Measurements from ENCODE around the gene PTPRQ. TPM values are rescaled to one million over a fixed set of nuclear protein-coding genes. Genes with fewer than 3 reads are reported as not detected.

Gene PTPRQ
- total RNA-seq, 1 donor from 2014 or later: 0.07 TPM

DNA sequence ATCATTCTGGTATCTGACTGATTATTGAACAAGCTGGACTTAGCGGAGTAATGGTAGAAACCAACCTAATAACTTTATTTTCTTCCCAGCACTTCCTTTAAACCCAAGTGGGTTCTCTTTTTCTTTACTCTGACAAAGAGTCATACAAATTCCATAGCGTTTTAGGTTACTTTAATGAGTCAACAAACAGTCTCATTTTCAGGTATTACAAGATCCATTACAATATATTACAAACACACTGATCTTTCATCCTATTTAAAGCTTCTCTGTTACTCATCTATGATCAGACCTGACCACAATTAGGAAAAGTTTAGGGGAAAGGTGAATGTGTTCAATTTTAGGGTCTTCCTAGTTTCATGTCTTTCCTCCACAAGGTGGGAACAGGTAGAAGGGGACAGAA is 39.4 kb upstream of the PTPRQ start:
- Histone ChIP-seq H3K4me3 (no peak overlapping the region), H3K4me2 (no peak overlapping the region), H4K20me1 (ENCODE audit: low read depth) (no peaks in the 10 kb centered on the region), H3K4me1 (no peaks in the 10 kb centered on the region), H3K36me3 (no peaks in the 10 kb centered on the region), H2AFZ (replicated peaks) (no peak overlapping the region), H3K9me3 (ENCODE audit: low read depth) (no peaks in the 10 kb centered on the region), H3K9ac (no peak overlapping the region), H3F3A (ENCODE audit: low read depth) (no peaks in the 10 kb centered on the region), H3K27ac (no peak overlapping the region), H3K27me3 (no peaks in the 10 kb centered on the region), H3K79me2 (ENCODE audit: low read depth) (no peaks in the 10 kb centered on the region)
- Mint-ChIP-seq H3K27ac (no peak overlapping the region), H3K27me3 (ENCODE audit: insufficient read depth, low read depth) (no peaks in the 10 kb centered on the region), H3K4me1 (peaks cover 2% of the 10 kb centered on the region), H3K36me3 (no peaks in the 10 kb centered on the region), H3K9me3 (no peaks in the 10 kb centered on the region), H3K4me3 (no peak overlapping the region)
- DNase-seq (ENCODE audit: low spot score): no peak
- TF ChIP-seq CTCF (IDR thresholded peaks at IDR 0.05) (no peak), EZH2phosphoT487 (IDR thresholded peaks at IDR 0.05) (no peak), EZH2 (IDR thresholded peaks at IDR 0.05) (no peak)

DNA sequence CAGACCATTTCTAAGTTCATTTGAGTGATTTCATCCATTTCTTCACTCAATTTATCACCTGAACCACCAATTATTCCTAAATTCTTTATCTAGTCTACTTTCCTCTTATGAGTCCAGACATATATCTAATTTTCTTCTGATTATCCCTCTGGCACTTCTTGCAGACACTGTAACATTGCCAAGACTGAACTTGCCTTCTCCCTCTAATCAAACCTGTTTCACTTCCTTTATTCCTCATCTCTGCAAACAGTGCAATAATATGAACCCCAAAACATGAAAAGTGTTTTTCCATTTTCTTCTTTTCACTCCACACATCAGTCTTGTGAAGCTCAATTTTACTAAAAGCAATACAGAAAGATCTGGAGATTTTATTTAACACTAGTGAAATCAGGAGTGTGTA is 37.8 kb upstream of the PTPRQ start:
- H3K27me3 Mint-ChIP-seq (ENCODE audit: insufficient read depth, low read depth): no peaks in the 10 kb centered on the region
- Histone ChIP-seq H3K4me3 (no peak overlapping the region), H3K9me3 (ENCODE audit: low read depth) (no peaks in the 10 kb centered on the region), H3K9ac (no peak overlapping the region), H3K27me3 (no peaks in the 10 kb centered on the region), H2AFZ (replicated peaks) (no peak overlapping the region), H3K4me2 (no peak overlapping the region), H4K20me1 (ENCODE audit: low read depth) (no peaks in the 10 kb centered on the region), H3F3A (ENCODE audit: low read depth) (no peaks in the 10 kb centered on the region), H3K4me1 (no peaks in the 10 kb centered on the region), H3K27ac (no peak overlapping the region), H3K79me2 (ENCODE audit: low read depth) (no peaks in the 10 kb centered on the region), H3K36me3 (no peaks in the 10 kb centered on the region)
- no peak for TF ChIP-seq EZH2phosphoT487 (IDR thresholded peaks at IDR 0.05)
- no peak for TF ChIP-seq CTCF (IDR thresholded peaks at IDR 0.05)
- no peak for TF ChIP-seq EZH2 (IDR thresholded peaks at IDR 0.05)
- H3K4me1 Mint-ChIP-seq: no peaks in the 10 kb centered on the region
- no peaks in the 10 kb centered on the region for H3K9me3 Mint-ChIP-seq
- no peak overlapping the region for H3K27ac Mint-ChIP-seq
- no peak for DNase-seq (ENCODE audit: low spot score)
- no peak overlapping the region for H3K4me3 Mint-ChIP-seq
- no peaks in the 10 kb centered on the region for H3K36me3 Mint-ChIP-seq

DNA sequence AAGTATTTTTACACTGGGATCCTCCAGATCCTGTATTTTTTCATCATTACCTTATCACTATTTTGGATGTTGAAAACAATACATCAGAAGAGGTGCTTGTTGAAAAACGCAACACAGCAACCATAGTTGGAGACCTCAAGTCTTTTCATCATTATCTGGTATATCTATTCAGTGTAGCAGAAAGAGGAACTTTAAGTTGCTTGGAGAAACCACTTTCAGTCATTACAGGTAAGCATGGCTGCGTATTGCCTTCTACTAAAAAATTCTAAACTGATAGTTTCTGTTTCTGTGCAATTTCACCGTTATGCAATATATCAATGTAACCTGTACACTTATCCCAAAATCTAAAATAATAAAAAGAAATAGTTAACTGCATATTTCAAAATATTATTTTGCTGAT is 32.2 kb upstream of the PTPRQ start:
- H3K9me3 ChIP-seq (ENCODE audit: low read depth): no peaks in the 10 kb centered on the region
- H3K36me3 ChIP-seq: no peaks in the 10 kb centered on the region
- no peaks in the 10 kb centered on the region for H3F3A ChIP-seq (ENCODE audit: low read depth)
- no peaks in the 10 kb centered on the region for H3K4me1 Mint-ChIP-seq
- DNase-seq (ENCODE audit: low spot score): no peak
- no peaks in the 10 kb centered on the region for H4K20me1 ChIP-seq (ENCODE audit: low read depth)
- no peaks in the 10 kb centered on the region for H3K36me3 Mint-ChIP-seq
- H3K4me3 Mint-ChIP-seq: no peak overlapping the region
- TF ChIP-seq EZH2phosphoT487 (IDR thresholded peaks at IDR 0.05) (no peak), EZH2 (IDR thresholded peaks at IDR 0.05) (no peak), CTCF (IDR thresholded peaks at IDR 0.05) (no peak)
- no peaks in the 10 kb centered on the region for H3K27me3 ChIP-seq
- H3K4me2 ChIP-seq: no peak overlapping the region
- no peak overlapping the region for H3K9ac ChIP-seq
- no peak overlapping the region for H3K27ac ChIP-seq
- no peak overlapping the region for H3K4me3 ChIP-seq
- no peak overlapping the region for H3K27ac Mint-ChIP-seq
- H3K79me2 ChIP-seq (ENCODE audit: low read depth): no peaks in the 10 kb centered on the region
- H2AFZ ChIP-seq (replicated peaks): no peak overlapping the region
- no peaks in the 10 kb centered on the region for H3K27me3 Mint-ChIP-seq (ENCODE audit: insufficient read depth, low read depth)
- H3K4me1 ChIP-seq: no peaks in the 10 kb centered on the region
- H3K9me3 Mint-ChIP-seq: no peaks in the 10 kb centered on the region

Data from neural progenitor cell (in vitro differentiated cells).